Measurements from ENCODE around the gene KRT73.

Gene KRT73

GRCh38 chr12:52566847-52567291 lies 51.5 kb downstream of the KRT73 start:
- no peak for DNase-seq (ENCODE audit: low spot score)

DNA sequence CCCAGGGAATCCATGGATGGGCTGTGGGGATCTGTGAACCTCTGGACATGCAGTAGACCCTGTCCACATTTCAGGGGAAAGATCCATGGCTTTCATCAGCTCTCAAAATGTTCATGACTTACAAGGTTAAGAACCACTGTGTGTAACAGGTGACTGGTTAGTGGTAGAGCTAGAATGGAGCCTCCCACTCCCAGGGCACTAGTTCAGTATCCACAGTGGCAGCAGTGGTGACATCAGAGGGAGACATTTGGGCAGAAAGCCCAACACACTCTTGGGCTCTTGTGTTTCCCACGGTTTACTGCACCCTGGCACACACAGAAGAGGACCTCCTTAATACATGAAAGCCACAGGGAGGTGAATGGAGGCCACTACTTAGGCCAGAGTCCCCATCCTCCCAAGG lies 53.8 kb downstream of the KRT73 start:
- no peak for DNase-seq (ENCODE audit: low spot score)

DNA sequence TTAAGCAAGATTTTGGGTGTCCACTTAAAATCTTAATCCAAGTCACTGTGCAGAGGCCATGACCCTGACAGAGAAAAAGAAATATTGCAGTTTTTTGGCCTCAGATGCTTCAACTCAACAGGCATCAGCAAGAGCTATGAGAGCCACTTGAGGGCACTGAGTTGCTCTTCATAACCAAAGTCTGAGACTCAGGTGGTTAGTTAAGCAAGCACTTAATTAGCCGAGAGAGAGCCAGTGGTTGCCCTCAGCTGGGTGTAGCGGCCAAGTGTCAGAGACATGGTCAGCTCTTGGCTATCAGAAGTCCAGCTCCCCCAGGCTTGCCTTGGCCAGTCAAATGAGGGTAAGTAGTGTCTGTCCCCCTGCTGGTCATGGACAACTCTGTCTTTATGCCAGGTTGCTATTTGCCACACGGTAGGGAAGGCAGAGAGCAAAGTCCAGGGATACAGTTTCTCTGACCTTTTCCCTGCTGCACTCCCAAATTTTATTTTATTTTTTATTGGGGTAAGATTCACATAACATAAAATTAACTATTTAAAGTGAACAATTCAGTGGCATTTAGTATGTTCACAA lies 56.4 kb downstream of the KRT73 start:
- no peak for DNase-seq (ENCODE audit: low spot score)

DNA sequence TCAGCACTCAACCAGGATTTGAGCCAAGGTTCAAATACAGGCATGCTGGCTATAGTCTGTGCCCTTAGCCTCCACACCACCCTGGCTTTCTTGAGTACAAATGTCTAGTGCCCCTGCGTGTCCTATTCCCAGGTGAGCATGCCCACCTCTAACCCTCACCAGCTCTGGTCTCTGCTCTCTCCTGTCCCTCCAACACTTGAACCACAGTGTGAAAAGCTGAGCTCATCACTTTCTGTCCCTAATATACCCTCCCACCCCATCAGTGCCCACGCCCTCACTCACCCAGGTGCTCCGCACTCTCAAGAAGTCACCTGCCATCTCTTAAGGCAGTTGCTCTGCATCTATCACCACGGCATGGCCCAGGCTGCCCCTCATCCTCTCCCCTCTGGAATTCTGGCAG lies 58.4 kb downstream of the KRT73 start:
- DNase-seq (ENCODE audit: low spot score) = no peak

GRCh38 chr12:52558781-52559445 lies 59.4 kb downstream of the KRT73 start:
- DNase-seq (ENCODE audit: low spot score) = no peak

All from hematopoietic multipotent progenitor cell treated with erythropoietin and hydrocortisone succinate and interleukin-3 and kit ligand, for 15 days (in vitro differentiated cells).